ENCODE results near the gene MVB12A. TPM values are rescaled to one million over a fixed set of nuclear protein-coding genes. Genes with fewer than 3 reads are reported as not detected.

The MVB12A gene
- total and polyA plus RNA-seq, 2 experiments from 2014 or later: 130 to 148 TPM

DNA sequence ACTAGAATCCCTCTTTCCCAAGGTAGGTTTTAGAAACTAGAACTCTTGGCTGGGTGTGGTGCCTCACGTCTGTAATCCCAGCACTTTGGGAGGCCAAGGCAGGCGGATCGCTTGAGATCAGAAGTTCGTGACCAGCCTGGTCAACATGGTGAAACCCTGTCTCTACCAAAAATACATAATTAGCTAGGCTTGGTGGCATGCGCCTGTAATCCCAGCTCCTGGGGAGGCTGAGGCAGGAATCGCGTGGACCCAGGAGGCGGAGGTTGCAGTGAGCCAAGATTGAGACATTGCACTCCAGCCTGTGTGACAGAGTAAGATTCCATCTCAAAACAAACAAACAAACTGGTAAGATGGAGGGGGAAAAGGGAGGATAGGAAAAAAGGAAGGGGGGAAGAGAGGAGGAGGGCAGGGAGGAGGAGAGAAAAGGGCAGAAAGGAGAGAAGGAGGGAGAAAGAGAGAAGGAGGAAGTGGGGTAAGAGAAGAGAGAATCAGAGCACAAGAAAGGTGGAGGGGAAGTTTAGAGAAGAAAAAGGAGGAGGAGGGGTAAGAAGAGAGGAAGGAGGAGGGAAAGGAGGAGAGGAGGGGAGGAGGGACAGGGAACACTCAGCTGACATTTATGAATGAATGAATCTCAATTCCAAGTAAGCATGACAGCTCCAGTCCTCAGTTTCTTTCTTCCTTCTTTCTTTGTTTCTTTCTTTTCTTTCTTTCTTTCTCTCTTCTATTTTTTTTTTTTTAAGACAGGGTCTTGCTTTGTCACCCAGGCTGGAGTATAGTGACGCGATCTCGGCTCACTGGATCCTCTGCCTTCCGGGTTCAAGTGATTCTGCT, 47.8 kb downstream of the MVB12A start:
- peaks cover 2% of the 10 kb centered on the region for H3K27me3 ChIP-seq
- DNase-seq (ENCODE audit: low read depth in 1 of 2, low spot score in 1 of 2): no peak
- H3K4me1 ChIP-seq (ENCODE audit: low read depth): peaks cover 11% of the 10 kb centered on the region
- H3K27ac ChIP-seq: no peak overlapping the region
- H3K36me3 ChIP-seq: no peaks in the 10 kb centered on the region
- no peaks in the 10 kb centered on the region for H3K9me3 ChIP-seq (ENCODE audit: low read depth)
- no peak overlapping the region for H3K4me3 ChIP-seq
- no peak for TF ChIP-seq CTCF (IDR thresholded peaks at IDR 0.05; ENCODE audit: low read depth, low read length)

DNA sequence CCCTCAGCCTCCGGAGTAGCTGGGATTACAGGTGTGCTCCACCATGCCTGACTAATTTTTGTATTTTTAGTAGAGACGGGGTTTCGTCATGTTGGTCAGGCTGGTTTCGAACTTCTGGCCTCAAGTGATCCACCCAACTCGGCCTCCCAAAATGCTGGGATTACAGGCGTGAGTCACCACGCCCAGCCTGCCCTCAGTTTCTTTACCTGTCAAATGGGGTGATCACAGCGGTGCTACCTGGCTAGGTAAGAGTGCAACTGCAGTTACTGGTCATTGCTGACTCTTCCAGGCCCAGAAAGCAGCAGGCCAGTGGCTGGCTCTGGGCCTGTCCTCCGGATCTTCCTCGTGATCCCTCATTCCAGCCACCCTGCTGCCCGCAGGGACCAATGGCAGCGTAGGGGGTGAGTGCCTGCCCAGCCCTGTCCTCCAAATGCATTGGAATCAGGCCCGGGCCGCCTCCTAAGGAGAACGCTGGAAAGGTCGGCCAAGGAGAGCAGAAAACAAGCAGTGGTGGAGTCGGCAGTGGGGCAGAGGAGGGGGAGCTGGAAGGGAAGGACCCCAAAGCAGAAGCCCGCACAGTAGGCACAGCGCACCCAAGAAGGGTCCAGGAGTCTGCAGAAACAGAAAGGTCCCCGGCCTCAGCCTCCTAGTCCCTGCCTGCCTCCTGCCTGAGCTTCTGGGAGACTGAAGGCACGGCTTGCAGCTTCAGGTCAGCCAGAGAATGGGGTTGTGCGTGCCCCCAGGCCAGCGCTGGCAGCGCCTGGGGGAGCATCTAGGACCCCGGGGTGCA, 48.6 kb downstream of the MVB12A start:
- peak in 1 of 2 donors; percentile 40 for DNase-seq (ENCODE audit: low read depth in 1 of 2, low spot score in 1 of 2)
- H3K4me1 ChIP-seq (ENCODE audit: low read depth): peaks cover 11% of the 10 kb centered on the region
- no peaks in the 10 kb centered on the region for H3K36me3 ChIP-seq
- no peaks in the 10 kb centered on the region for H3K9me3 ChIP-seq (ENCODE audit: low read depth)
- peak overlapping the region; percentile 75 for H3K27ac ChIP-seq
- peaks cover 2% of the 10 kb centered on the region for H3K27me3 ChIP-seq
- H3K4me3 ChIP-seq: peak overlapping the region; percentile 74
- no peak for TF ChIP-seq CTCF (IDR thresholded peaks at IDR 0.05; ENCODE audit: low read depth, low read length)

DNA sequence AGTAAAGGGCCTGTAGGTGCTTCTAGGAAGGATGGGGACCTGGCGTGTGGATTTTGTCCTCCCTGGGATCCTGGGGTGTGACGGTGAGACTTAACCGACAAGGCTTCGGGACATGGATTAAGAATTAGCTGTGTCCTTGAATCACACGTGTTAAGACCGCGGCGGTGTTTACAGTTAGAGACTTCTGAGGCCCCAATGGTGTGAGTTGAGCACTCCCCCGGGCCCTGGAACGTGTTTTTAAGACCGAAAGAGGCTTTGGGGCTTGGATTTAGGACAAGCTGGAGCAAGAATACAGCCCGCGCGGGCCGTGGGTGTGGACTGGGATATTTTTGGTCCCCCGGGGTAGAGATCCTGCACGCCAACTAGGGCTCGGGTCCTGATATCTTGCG, 49.2 kb downstream of the MVB12A start:
- Histone ChIP-seq H3K27ac (peak overlapping the region; percentile 75), H3K36me3 (no peaks in the 10 kb centered on the region), H3K4me1 (ENCODE audit: low read depth) (peaks cover 11% of the 10 kb centered on the region), H3K4me3 (peak overlapping the region; percentile 74), H3K9me3 (ENCODE audit: low read depth) (no peaks in the 10 kb centered on the region), H3K27me3 (no peaks in the 10 kb centered on the region)
- TF ChIP-seq CTCF (IDR thresholded peaks at IDR 0.05; ENCODE audit: low read depth, low read length): no peak
- DNase-seq (ENCODE audit: low read depth in 1 of 2, low spot score in 1 of 2): no peak

DNA sequence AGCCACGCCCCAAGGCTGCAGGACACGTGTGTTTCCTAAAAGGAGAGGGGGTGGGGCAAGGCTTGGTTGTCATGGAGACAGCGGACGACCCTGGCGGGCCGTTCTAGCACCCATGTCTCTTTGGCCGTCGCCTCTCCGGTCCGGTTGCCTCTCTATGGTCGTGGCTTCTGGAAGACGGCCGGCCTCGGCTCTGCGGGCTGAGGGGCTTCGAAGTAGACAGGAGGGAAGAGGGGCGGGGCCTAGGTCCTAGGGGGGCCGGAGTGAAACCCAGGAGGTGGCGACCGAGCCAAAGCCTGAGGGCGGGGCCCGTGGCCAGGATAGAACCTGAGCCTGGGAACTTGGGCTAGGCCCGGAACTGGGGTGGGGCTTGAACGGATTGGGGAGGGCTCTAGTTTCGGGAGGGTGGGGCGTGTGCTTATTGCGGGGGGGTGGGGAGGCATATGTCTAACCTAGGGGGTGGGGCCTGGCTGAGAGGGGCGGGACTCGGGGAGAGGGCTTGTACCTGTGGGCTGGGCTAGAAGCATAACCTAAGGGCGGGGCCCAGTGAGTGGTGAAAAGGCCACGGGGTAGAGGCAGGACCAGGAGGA, 49.7 kb downstream of the MVB12A start:
- peak; percentile 97 to 98 for DNase-seq (ENCODE audit: low read depth in 1 of 2, low spot score in 1 of 2)
- H3K4me3 ChIP-seq: peak overlapping the region; percentile 74
- H3K36me3 ChIP-seq: no peaks in the 10 kb centered on the region
- no peaks in the 10 kb centered on the region for H3K9me3 ChIP-seq (ENCODE audit: low read depth)
- TF ChIP-seq CTCF (IDR thresholded peaks at IDR 0.05; ENCODE audit: low read depth, low read length): no peak
- peaks cover 11% of the 10 kb centered on the region for H3K4me1 ChIP-seq (ENCODE audit: low read depth)
- no peaks in the 10 kb centered on the region for H3K27me3 ChIP-seq
- H3K27ac ChIP-seq: peak overlapping the region; percentile 75

DNA sequence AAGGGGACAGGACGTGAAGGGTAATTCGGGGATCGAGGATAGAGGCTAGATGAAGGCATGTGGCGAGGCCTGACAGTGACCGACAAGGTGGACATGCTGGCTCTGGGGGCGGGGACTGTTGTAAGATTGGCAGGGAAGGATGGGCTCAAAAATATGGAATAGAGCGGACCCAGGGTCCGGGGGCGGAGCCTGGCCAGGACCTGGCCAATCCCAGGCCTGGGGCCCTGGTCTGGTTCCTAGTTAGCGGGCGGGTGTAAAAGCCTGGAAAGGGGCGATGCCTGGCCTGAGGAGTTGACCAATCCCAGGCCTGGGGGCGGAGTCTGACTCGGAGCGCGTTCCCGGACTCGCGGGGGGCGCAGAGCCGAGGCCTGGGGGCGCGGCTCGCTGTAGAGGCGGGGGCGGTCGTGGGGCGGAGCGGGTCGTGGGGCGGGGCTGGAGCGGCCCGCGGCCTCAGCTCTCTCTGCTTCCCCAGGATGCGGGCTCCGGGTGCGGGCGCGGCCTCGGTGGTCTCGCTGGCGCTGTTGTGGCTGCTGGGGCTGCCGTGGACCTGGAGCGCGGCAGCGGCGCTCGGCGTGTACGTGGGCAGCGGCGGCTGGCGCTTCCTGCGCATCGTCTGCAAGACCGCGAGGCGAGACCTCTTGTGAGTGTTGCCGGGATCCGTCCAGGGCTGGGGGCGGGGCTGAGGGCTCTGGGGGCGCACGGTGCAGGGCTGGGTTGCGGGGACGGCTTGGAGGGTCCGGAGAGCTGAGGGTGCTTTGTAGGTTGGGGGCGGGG, 50.4 kb downstream of the MVB12A start, which contains the start of gene SLC27A1:
TSS of gene SLC27A1 (plus strand) at position 457 of the 774 bp plus-strand sequence. CDS start at position 474, 17 bp downstream.
- Histone ChIP-seq H3K27me3 (no peaks in the 10 kb centered on the region), H3K4me1 (ENCODE audit: low read depth) (peaks cover 12% of the 10 kb centered on the region), H3K27ac (peak within 1 kb of the TSS; percentile 75), H3K9me3 (ENCODE audit: low read depth) (no peaks in the 10 kb centered on the region), H3K4me3 (peak within 1 kb of the TSS; percentile 74), H3K36me3 (no peaks in the 10 kb centered on the region)
- DNase-seq (ENCODE audit: low read depth in 1 of 2, low spot score in 1 of 2): peak; percentile 100
- no peak for TF ChIP-seq CTCF (IDR thresholded peaks at IDR 0.05; ENCODE audit: low read depth, low read length)

All from cardiac muscle cell (in vitro differentiated cells and primary cell).